ENCODE measurements around the gene GSTM3. TPM values are rescaled to one million over a fixed set of nuclear protein-coding genes. Genes with fewer than 3 reads are reported as not detected.

Gene GSTM3
- total and polyA plus RNA-seq, 9 of the 15 experiments (the other 6 are each of a cell fraction or from before 2014, with no cell fraction given), result 3.9 to 24.5 (median 9.4) TPM

DNA sequence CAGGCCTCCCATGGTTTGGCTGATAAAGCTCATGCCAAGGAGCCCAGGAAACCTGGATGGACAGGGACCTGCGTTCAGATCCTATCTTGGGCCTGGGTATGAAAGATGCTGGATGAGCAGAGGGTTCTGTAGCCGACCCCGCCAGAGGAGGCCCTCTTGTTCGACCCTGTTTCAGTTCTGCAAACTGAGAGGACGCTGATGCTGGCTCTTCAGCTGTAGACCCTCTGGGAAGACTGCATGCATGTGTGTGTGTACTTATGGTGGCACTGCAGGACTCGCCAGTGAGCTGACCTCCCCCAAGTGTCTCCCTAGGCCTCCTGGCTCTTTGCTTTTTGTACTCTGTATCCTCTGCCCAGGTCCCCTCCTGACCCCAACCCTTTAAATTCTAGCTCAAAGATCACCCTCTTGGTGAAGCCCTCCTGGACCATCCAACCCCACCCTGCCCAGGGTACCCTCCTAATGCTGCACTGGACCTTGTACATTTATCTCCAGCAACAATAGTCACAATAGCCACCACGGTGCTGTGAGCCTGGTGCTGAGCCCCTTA lies 21.3 kb upstream of the GSTM3 start:
- in situ Hi-C loops (cut with MboI), result loop anchor here (5.0 kb wide), 1 partner anchor 215 kb away; the partner anchor contains the start of gene GNAI3
- Histone ChIP-seq H2AFZ (ENCODE audit: low read depth, low read length) (peak overlapping the region; percentile 93; the same call in 1 of the 2 replicates), H3K4me1 (replicated peaks in 1 of 2; ENCODE audit: control insufficient read depth in 2 of 2, insufficient read depth in 2 of 2, low read length in 2 of 2) (peaks cover 23 to 29% of the 10 kb centered on the region in 2 experiments), H3K27ac (ENCODE audit: extremely low read depth, low read depth, low read length) (no peak overlapping the region), H3K9me3 (replicated peaks; ENCODE audit: control insufficient read depth, insufficient read depth, low read depth, low read length) (no peaks in the 10 kb centered on the region), H4K20me1 (replicated peaks; ENCODE audit: control insufficient read depth, insufficient read depth, low read length) (no peaks in the 10 kb centered on the region), H3K9ac (ENCODE audit: insufficient read depth in 1 of 2, low read depth in 2 of 2, low read length in 2 of 2) (no peak overlapping the region; a peak in 1 of 4 replicates), H3K27me3 (ENCODE audit: control insufficient read depth in 2 of 2, insufficient read depth in 2 of 2, low read length in 2 of 2) (no peaks in the 10 kb centered on the region), H3K9me1 (ENCODE audit: control insufficient read depth, insufficient read depth, low read length) (no peaks in the 10 kb centered on the region), H3K4me2 (ENCODE audit: insufficient read depth, low read length) (no peak overlapping the region), H3K36me3 (ENCODE audit: control insufficient read depth, insufficient read depth, low read length) (no peaks in the 10 kb centered on the region), H3K79me2 (ENCODE audit: control insufficient read depth, insufficient read depth, low read length) (no peaks in the 10 kb centered on the region), H3K4me3 (no peak overlapping the region)
- DNase-seq (ENCODE audit: extremely low read depth in 1 of 4, low spot score in 3 of 4) (no peak), ATAC-seq (no peak), FAIRE-seq (no peak)
- 56% methylated on average over 7 of the region's 7 CpGs for WGBS (ENCODE audit: insufficient coverage, low coverage, missing lambda C conversion rate)
- POLR2A ChIA-PET, result interaction anchor here (1.2 kb wide), 1 partner anchor 8 kb away, joined by 3 read pairs; no protein-coding TSS in a partner anchor
- intact Hi-C loops (cut with micrococcal nuclease), result no loop called here
- no TSS peak for BruUV-seq (replicated peaks)
- CTCF ChIA-PET (ENCODE audit: low intra/inter-chr PET ratio), result no interaction called here
- no peak for TF ChIP-seq USF1 (CRISPR knock-in tag; IDR thresholded peaks at IDR 0.05)
- no peak for TF ChIP-seq MCM3 (IDR thresholded peaks at IDR 0.05)
- TF ChIP-seq POLR3A (IDR thresholded peaks at IDR 0.05; ENCODE audit: borderline replicate concordance, extremely low read depth, insufficient read depth, insufficient read length), result no peak
- TF ChIP-seq ZC3H8 (IDR thresholded peaks at IDR 0.05), result no peak
- no peak for TF ChIP-seq NFATC3 (IDR thresholded peaks at IDR 0.05)
- TF ChIP-seq, protein P1, sequence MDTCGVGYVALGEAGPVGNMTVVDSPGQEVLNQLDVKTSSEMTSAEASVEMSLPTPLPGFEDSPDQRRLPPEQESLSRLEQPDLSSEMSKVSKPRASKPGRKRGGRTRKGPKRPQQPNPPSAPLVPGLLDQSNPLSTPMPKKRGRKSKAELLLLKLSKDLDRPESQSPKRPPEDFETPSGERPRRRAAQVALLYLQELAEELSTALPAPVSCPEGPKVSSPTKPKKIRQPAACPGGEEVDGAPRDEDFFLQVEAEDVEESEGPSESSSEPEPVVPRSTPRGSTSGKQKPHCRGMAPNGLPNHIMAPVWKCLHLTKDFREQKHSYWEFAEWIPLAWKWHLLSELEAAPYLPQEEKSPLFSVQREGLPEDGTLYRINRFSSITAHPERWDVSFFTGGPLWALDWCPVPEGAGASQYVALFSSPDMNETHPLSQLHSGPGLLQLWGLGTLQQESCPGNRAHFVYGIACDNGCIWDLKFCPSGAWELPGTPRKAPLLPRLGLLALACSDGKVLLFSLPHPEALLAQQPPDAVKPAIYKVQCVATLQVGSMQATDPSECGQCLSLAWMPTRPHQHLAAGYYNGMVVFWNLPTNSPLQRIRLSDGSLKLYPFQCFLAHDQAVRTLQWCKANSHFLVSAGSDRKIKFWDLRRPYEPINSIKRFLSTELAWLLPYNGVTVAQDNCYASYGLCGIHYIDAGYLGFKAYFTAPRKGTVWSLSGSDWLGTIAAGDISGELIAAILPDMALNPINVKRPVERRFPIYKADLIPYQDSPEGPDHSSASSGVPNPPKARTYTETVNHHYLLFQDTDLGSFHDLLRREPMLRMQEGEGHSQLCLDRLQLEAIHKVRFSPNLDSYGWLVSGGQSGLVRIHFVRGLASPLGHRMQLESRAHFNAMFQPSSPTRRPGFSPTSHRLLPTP (IDR thresholded peaks at IDR 0.05; ENCODE audit: borderline replicate concordance, extremely low read depth, insufficient read length), result no peak
- TF ChIP-seq ZNF224 (CRISPR knock-in tag; IDR thresholded peaks at IDR 0.05), result no peak
